Measurements from ENCODE around the gene NAV3.
A peak's percentile ranks its signal among the peaks of the same experiment; 100 is the strongest.

NAV3 gene

GRCh38 chr12:77845831-77846230, 15.1 kb downstream of the NAV3 start:
- no peak for DNase-seq

GRCh38 chr12:77847060-77847541, 16.4 kb downstream of the NAV3 start:
- DNase-seq: no peak

GRCh38 chr12:77847680-77848431, 17.2 kb downstream of the NAV3 start:
- DNase-seq: no peak

- no peak for DNase-seq
These were observed 19.4 kb downstream of the NAV3 start for GRCh38 chr12:77850129-77850528.

GRCh38 chr12:77850698-77851097, 20.0 kb downstream of the NAV3 start:
- no peak for DNase-seq

- DNase-seq: peak in 1 of 56 donors; percentile 6
These were observed 24.9 kb downstream of the NAV3 start for GRCh38 chr12:77855548-77855947.

GRCh38 chr12:77861317-77861716, 30.6 kb downstream of the NAV3 start:
- DNase-seq: no peak

GRCh38 chr12:77865178-77865577, 34.5 kb downstream of the NAV3 start:
- DNase-seq: no peak

- no peak for DNase-seq
These were observed 48.2 kb downstream of the NAV3 start for GRCh38 chr12:77878901-77879300.

GRCh38 chr12:77882709-77883108, 52.0 kb downstream of the NAV3 start:
- no peak for DNase-seq

GRCh38 chr12:77888611-77889010, 57.9 kb downstream of the NAV3 start:
- DNase-seq: no peak

- no peak for DNase-seq
These were observed 60.9 kb downstream of the NAV3 start for GRCh38 chr12:77891518-77892147.

GRCh38 chr12:77893918-77894317, 63.2 kb downstream of the NAV3 start:
- DNase-seq: peak in 1 of 56 donors; percentile 1

GRCh38 chr12:77894556-77894955, 63.9 kb downstream of the NAV3 start:
- no peak for DNase-seq

- no peak for DNase-seq
These were observed 65.0 kb downstream of the NAV3 start for GRCh38 chr12:77895699-77896098.

GRCh38 chr12:77907936-77908335, 77.2 kb downstream of the NAV3 start:
- DNase-seq: no peak

- DNase-seq: no peak
These were observed 83.4 kb downstream of the NAV3 start for GRCh38 chr12:77914081-77914488.

- no peak for DNase-seq
These were observed 84.4 kb downstream of the NAV3 start for GRCh38 chr12:77915071-77915600.

GRCh38 chr12:77916276-77916675, 85.6 kb downstream of the NAV3 start:
- DNase-seq: no peak

- no peak for DNase-seq
These were observed 87.4 kb downstream of the NAV3 start for GRCh38 chr12:77918046-77918445.

- no peak for DNase-seq
These were observed 88.8 kb downstream of the NAV3 start for GRCh38 chr12:77919450-77919849.

- no peak for DNase-seq
These were observed 93.2 kb downstream of the NAV3 start for GRCh38 chr12:77923882-77924281.

- no peak for DNase-seq
These were observed 94.0 kb downstream of the NAV3 start for GRCh38 chr12:77924703-77925102.
